Measurements from ENCODE around the gene DEAF1.

The DEAF1 gene

GRCh38 chr11:608791-609251, 86.2 kb downstream of the DEAF1 start:
- ATAC-seq = no peak

- ATAC-seq = no peak
Measured at GRCh38 chr11:607971-608659, 86.9 kb downstream of the DEAF1 start.

DNA sequence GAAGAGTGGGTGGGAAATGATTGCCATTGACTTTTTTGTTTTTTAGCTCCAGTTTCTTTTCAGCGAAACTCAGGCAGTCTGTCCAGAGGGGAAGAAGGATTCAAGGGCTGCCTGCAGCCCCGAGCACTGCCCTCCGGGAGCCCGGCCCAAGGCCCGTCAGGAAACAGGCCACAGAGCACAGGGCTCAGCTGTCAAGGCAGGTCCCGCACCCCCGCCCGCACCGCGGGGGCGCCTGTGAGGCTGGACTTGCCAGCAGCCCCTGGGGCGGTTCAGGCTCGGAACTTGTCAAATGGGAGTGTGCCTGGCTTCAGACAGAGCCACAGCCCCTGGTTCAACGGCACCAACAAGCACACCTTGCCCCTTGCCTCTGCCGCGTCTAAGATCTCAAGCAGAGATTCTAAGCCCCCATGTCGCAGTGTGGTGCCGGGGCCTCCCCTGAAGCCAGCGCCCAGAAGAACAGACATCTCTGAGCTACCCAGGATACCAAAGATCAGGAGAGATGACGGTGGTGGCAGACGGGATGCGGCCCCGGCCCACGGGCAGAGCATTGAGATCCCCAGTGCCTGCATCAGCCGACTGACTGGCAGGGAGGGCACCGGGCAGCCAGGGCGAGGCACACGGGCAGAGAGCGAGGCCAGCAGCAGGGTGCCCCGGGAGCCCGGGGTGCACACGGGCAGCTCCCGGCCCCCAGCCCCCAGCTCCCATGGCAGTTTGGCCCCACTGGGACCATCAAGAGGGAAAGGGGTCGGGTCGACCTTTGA, 87.8 kb downstream of the DEAF1 start:
- no peak for ATAC-seq

DNA sequence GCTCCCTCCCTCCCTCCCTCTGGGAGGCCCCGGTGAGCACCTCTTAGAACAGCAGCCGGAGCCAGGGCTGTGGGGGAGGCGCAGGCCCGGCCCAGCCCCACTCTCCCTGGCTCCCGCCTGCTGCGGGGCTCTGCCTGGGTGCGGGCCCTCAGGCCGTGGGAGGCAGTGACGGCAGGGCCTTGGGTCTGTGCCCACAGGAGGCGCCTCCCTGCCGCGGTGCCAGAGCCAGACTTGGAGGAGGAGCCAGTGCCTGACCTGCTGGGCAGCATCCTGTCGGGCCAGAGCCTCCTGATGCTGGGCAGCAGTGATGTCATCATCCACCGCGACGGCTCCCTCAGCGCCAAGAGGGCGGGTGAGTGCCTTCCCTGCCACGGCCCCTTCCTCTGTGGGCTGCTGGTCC, 88.8 kb downstream of the DEAF1 start:
- ATAC-seq = no peak

DNA sequence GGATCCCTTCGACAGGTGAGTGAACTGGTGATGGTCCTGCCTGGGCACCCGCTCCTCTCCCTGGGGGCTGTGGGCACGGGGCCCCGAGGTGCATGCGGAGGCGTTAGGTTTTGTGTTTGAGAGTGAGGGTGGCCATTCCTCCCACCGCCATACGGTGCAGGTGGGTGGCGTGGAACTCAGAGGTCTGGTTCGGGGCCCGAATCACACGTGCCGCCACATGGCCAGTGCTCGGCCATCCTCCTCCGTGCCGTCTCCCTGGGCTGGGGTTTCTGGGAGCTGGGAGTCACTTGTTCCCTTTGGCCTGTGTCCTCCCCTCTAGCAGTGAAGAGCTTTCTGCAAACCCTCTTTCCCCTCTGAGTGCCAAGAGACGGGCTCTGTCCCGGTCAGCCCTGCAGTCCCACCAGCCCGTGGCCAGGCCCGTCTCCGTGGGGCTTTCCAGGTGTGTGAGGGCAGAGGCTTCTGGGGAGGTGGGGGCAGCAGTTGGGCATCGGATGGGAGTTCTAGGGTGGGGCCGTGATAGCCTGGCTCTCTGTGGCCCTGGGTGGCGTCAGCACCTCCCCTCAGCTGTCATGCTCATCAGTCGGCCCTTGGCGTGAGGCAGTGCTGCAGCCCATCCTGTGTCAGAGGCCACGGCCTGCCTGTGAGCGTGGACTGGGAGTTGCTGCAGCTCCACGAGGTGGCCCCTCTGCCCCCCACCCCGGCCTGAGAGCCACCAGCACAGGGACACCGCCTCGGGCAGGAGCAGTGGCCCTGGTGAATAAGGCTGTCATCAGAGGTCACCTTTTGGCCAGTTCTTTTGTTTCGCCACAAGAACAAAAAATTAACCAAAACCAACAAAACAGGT, 89.5 kb downstream of the DEAF1 start:
- no peak for ATAC-seq

- ATAC-seq = no peak
Measured at GRCh38 chr11:603154-603553, 91.9 kb downstream of the DEAF1 start.

DNA sequence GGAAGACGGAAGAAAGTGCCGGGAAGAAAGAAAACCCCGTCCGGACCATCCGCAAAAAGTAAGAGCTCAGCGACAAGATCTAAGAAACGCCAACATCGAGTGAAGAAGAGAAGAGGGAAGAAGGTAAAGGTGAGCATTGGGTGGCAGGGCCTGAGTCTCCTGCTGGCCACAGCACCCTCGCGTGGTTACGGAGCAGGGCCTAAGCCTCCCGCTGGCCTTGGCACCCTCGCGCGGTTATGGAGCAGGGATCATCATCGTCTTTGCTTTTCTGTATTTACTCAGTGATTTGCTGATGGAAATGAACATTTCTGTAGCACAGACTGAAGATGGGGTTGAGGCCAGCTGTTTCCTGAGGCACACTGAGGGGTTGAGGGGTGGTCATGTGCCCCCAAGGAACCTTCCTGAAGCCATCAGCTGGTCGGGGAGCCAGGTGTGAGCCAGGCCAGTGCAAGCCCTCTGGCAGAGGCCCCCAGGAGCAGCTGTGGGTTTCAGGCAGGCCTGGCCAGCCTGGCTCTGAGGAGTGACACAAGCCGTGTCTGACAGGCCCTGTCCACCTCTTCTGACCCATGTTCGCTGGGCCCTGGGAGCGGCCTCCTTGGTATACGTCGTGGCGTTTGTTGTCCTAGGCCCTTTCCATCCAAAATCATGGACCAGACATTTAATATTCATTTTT, 93.3 kb downstream of the DEAF1 start:
- no peak for ATAC-seq

DNA sequence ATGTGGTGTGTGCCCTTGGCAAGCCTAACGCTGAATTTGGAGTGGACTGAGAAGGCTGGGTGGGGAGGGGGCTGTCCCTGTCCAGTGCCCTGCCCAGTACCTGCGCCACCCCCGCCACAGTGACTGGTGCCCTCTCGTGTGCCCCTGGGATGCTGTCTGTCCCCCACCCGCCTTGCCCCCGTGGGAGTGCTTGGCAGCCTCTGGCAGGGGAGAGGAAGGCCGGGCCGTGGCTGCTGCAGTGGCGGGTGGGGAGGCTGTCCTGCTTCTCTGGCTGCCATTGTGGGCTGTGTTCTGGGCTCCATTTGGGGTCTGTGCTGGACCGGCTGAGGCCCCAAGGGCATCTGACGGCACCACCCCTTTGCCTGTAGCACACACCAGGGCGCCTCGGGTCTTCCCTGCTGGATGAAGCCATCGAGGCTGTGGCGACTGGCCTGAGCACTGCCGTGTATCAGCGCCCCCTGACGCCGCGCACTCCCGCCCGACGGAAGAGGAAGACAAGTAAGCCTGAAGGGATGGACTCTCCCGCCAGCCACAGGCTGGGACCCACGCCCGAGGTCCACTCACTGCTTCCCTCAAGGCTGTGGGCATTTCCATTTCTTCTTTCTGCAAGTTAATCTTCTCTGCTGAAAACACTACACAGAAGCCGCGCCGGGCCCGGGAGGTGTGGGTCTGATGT, 96.9 kb downstream of the DEAF1 start:
- ATAC-seq = no peak

DNA sequence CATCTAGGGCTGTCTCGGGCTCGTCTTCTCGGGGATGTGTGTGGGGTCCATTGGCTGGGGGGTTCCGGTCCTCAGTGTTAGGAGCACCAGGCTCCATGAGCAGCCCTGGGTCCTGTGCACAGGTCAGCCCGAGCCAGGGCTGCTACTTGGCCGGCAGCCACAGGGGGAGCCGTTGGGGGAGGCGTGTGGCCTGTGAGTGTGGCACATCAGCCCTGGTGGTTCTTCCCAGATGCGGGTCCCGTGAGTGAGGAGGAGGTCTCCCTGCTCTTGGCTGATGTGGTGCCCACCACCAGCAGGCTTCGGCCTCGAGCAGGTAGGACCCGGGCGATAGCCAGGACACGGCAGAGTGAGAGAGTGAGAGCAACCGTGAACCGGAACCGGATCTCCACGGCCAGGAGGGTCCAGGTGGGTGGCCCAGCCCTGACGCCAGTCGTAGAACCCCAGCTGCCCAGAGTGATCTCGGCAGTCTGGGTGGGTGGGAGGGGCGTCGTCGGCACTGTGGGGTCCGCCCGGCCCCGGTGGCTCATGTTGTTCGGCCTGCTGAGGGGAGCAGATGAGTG, 97.8 kb downstream of the DEAF1 start:
- ATAC-seq = no peak

DNA sequence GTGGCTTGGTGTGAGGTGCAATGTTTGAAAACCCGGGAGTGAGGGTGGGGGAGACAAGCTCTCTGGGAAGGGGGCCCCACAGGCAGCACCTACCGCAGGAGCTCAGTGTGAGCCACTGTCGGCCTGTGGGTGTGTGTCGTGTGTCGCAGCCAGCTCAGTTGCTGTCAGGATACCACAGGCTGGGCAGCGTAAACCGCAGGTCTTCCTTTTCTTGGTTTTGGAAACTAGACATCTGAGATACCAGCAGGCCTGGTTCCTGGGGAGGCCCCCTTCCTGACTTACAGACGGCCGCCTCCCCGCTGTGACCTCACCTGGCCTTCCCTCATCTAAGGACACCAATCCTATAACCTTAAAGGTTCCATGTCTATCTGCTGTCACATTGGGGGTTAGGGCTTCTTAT, 98.6 kb downstream of the DEAF1 start:
- no peak for ATAC-seq

DNA sequence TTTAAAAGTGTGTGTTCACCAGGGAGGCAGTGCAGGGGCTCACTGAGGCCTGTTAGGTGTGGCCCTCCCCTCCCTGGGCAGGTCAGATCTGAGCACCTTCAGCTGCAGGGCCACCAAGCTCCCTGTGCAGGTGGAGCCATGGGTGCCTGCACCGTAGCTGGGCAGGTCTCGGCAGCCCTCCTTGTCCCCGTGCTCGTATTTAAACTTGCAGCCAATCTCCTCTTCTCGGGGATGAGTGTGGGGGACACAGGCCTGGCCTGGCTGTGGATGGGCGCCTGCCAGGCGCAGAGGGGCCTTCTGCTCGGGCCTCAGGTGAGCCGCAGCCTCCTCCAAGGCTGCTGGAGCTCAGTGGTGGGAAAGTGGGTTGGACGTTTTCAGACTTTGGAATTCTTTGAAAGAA, 99.6 kb downstream of the DEAF1 start:
- ATAC-seq = no peak

Measured in activated CD4-positive, CD25-positive, alpha-beta regulatory T cell treated with anti-CD3 and anti-CD28 coated beads, Interleukin-2, amount 50 U/mL, for 24 hours (primary cell).